HG03095 (cell line): Measurements from ENCODE around the gene MTMR8.

Experiments
- ATAC-seq: cut with Tn5 transposase; IDR thresholded peaks from one replicate; pipeline ENCODE4 v1.9.1; 2021; ENCODE audit warnings: moderate library complexity; ENCODE audit not compliant: unreplicated experiment

Gene MTMR8

DNA sequence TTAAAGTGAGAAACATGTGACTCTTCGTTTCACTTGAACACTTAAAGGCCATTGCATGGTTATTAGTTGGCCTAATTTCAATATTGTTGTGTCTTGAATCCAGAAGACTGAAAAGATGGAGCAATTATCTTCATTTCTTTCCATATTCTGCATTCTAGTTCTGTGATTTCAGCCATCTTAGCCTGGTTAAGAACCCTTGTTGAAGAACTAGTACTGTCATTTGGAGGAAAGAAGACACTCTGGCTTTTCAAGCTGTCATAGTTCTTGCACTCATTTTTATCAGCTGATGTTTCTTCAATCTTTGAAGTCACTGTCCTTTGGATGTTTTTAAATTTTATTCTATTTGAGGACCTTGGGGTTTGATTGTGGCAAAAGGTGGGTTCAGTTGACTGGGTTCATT lies 81.6 kb downstream of the MTMR8 start:
- ATAC-seq = no peak

DNA sequence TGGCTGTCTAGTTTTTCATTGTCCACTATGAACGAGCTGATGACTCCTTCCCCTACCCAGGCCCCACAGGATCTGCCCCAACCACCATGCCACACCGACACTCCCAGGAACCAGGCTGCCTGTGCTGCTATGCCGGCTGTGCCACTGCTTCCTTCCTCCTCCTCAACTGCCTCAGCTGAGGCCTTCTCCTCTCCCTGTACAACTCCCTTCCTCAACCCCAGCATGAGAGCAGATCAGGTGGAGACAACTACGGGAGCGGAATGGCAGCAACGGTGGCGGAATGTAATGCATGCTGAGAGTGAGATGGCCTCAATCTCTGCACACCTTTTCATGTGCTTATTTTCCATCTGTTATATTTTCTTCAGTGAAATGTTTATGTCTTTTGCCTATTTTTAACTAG lies 88.5 kb downstream of the MTMR8 start:
- no peak for ATAC-seq

- no peak for ATAC-seq
Observed at GRCh38 chrX:64291123-64291522, 104.1 kb downstream of the MTMR8 start.

DNA sequence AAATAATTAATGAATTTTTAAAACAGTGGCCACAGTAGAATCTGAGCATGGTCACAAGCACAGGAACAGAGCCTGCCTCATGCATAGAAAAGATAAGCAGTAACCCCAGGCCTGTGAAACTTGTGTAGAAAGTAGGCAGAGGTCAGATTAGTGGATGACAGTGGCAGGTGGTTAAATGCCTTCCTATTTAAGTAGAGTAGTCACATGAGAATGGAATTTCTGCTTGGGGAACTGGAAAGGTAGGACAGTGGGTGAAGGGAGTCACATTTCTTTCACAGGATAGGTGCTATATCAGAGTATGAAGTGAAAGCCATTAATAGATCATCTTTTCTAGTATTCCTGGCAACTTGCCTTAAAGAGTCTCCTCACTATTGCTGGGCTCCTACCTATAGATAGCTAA lies 130.0 kb downstream of the MTMR8 start:
- no peak for ATAC-seq

DNA sequence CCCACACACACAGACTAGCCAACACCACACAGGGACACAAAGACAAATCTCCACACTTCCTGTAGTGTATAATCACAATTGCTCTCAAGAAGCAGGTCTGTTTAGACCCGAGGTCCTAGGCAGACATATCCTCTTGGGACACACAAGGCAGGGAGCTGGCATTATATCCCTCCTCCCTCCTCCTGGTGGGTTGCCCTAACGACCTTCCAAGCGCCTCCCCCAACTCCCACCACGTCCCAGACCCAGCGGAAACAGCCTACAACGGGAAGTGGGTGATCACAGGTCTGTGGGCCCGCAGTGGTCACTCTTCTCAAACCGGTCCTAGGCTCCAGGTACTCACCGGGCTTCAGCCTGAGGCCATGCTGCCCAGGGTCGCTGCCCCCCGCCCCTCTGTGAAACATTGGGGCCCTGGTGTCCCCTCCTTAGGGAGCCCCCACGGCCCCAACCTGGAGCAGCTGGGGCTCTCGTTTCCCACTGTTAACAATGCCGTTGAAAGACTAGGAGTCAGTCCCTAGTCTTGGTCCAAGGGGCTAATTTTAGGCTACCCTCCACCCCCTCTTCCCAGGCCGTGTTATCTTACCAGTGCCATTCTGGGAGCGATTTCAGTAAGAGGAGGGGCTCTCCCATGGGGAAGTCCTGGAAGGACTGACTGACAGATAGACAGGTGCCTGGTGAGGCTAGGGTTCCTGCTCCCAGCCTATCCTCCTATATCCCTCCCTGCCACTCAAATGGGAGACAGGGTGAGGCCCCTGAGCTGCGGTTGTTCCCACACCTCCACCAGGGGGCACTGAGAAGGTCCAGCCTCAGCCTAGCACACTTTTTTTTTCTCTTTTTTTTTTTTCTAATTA lies 164.9 kb downstream of the MTMR8 start, which contains the start of gene ASB12:
Gene ASB12 (minus strand): TSS at position 485 of the 848 bp plus-strand sequence. CDS start 4,957 bp downstream, outside the sequence.
- ATAC-seq = no peak

GRCh38 chrX:64229154-64229553 lies 166.1 kb downstream of the MTMR8 start:
- ATAC-seq = no peak
